NCI-H2227 treated with DMSO at 0.1 percent for 48 hours (cell line): Measurements from ENCODE around the gene NOL4.
"Not testable (repeated sequence)": the region's sequence is repeated elsewhere in the genome, so short reads cannot be mapped to it uniquely, and the experiment has no call there.

Source experiments
- DNase-seq: peaks from one replicate; lab custom pipeline; 2025; lab: John Stamatoyannopoulos, UW

The NOL4 gene

GRCh38 chr18:34224423-34225217 lies at the start of gene NOL4:
Gene NOL4 (minus strand): TSS chr18:34224913. CDS start chr18:34223253, 1,660 bp downstream.
- peak; percentile 93 for DNase-seq

GRCh38 chr18:34266029-34266428 lies 41.3 kb upstream of the NOL4 start:
- not testable (repeated sequence) for DNase-seq

- DNase-seq = no peak
Measured at GRCh38 chr18:34261865-34262780, 37.4 kb upstream of the NOL4 start.

GRCh38 chr18:34258176-34258575 lies 33.5 kb upstream of the NOL4 start:
- DNase-seq = peak; percentile 95

- no peak for DNase-seq
Measured at GRCh38 chr18:34251919-34252318, 27.2 kb upstream of the NOL4 start.

GRCh38 chr18:34248727-34249126 lies 24.0 kb upstream of the NOL4 start:
- DNase-seq = no peak

- DNase-seq = no peak
Measured at GRCh38 chr18:34242739-34243138, 18.0 kb upstream of the NOL4 start.

GRCh38 chr18:34233781-34234388 lies 9.2 kb upstream of the NOL4 start:
- DNase-seq = not testable (repeated sequence)

- no peak for DNase-seq
Measured at GRCh38 chr18:34225218-34225553, 473 bp upstream of the NOL4 start.

GRCh38 chr18:34223893-34224422 lies 755 bp downstream of the NOL4 start:
- peak; percentile 45 for DNase-seq

GRCh38 chr18:34223164-34223892 lies 1.4 kb downstream of the NOL4 start:
- peak; percentile 54 for DNase-seq

GRCh38 chr18:34222307-34223163 lies 2.2 kb downstream of the NOL4 start:
- DNase-seq = peak; percentile 82

GRCh38 chr18:34221971-34222306 lies 2.8 kb downstream of the NOL4 start:
- peak; percentile 82 for DNase-seq

- peak; percentile 29 for DNase-seq
Measured at GRCh38 chr18:34220081-34220815, 4.5 kb downstream of the NOL4 start.

GRCh38 chr18:34219651-34220050 lies 5.1 kb downstream of the NOL4 start:
- peak; percentile 84 for DNase-seq

GRCh38 chr18:34212511-34212910 lies 12.2 kb downstream of the NOL4 start:
- DNase-seq = no peak

- DNase-seq = no peak
Measured at GRCh38 chr18:34207344-34207851, 17.3 kb downstream of the NOL4 start.

GRCh38 chr18:34203866-34204265 lies 20.8 kb downstream of the NOL4 start:
- no peak for DNase-seq

GRCh38 chr18:34196256-34196655 lies 28.5 kb downstream of the NOL4 start:
- peak; percentile 29 for DNase-seq

GRCh38 chr18:34194239-34194638 lies 30.5 kb downstream of the NOL4 start:
- no peak for DNase-seq
